SK-N-MC (cell line): ENCODE results near the gene SYT2.

Experiments used
- EZH2 ChIP-seq: fragments of 200-600 bp; sonication (generic); IDR thresholded peaks from one replicate; pipeline ENCODE4 v1.6.1; 2017; ENCODE audit warnings: antibody characterized with exemption
- FOXP2 ChIP-seq: optimal IDR thresholded peaks from 2 replicates; pipeline ENCODE3; 2011; ENCODE audit warnings: mild to moderate bottlenecking, moderate library complexity; ENCODE audit not compliant: insufficient read depth; ENCODE audit errors: extremely low read length, control extremely low read depth
- POLR2AphosphoS5 ChIP-seq: IDR thresholded peaks from 2 replicates; pipeline ENCODE4 v1.6.1; 2012; ENCODE audit warnings: mild to moderate bottlenecking, low read depth, low read length, borderline replicate concordance

GRCh38 chr1:202642212-202642611 is 68.0 kb downstream of the SYT2 start:
- no peak for TF ChIP-seq POLR2AphosphoS5
- TF ChIP-seq EZH2 = no peak
- TF ChIP-seq FOXP2 = no peak
